A673 (cell line): ENCODE measurements around the gene ERGIC1. TPM values are rescaled to one million over a fixed set of nuclear protein-coding genes. Genes with fewer than 3 reads are reported as not detected.

Source experiments
- BruUV-seq: library from RNA; stranded (reverse); fragments of 400-500 nt; replicated peaks from 2 replicates; lab custom pipeline; 2021; lab: Mats Ljungman, UMichigan
- CTCF ChIA-PET: fragments of 300-600 bp; sonication (Branson Sonifier 250); formaldehyde crosslinking; loops from one replicate; lab custom pipeline; 2022; ENCODE audit warnings: antibody characterized with exemption; lab: Charles Lee
- POLR2A ChIA-PET: fragments of 300-600 bp; sonication (Branson Sonifier 250); formaldehyde crosslinking; loops from one replicate; lab custom pipeline; 2022; ENCODE audit warnings: antibody characterized with exemption; ENCODE audit not compliant: low non-redundant PET; lab: Charles Lee
- DNase-seq: peaks from one replicate; pipeline ENCODE4 v3.0.0-alpha.2; 2015; ENCODE audit warnings: low spot score
- H3K27ac ChIP-seq: fragments of 200-600 bp; sonication (generic); 2 replicates; pipeline ENCODE4 v1.5.1; 2016; ENCODE audit warnings: mixed run types, low read depth, mild to moderate bottlenecking, mixed read lengths, antibody characterized with exemption, low read length; ENCODE audit not compliant: poor library complexity, severe bottlenecking
- H3K27me3 ChIP-seq: fragments of 200-600 bp; sonication (generic); replicated peaks from 2 replicates; pipeline ENCODE4 v1.6.1; 2017; ENCODE audit warnings: mixed run types, low read depth, mild to moderate bottlenecking, mixed read lengths, antibody characterized with exemption, low read length; ENCODE audit not compliant: insufficient read depth, poor library complexity
- H3K36me3 ChIP-seq: fragments of 200-600 bp; sonication (generic); 2 replicates; pipeline ENCODE4 v1.6.1; 2016; ENCODE audit warnings: mixed run types, mild to moderate bottlenecking, mixed read lengths, antibody characterized with exemption, low read length; ENCODE audit not compliant: insufficient read depth, poor library complexity, severe bottlenecking
- H3K4me1 ChIP-seq: fragments of 200-600 bp; sonication (generic); 2 replicates; pipeline ENCODE4 v1.6.1; 2017; ENCODE audit warnings: mixed run types, mild to moderate bottlenecking, mixed read lengths, antibody characterized with exemption, low read length; ENCODE audit not compliant: insufficient read depth, poor library complexity, severe bottlenecking
- H3K4me3 ChIP-seq: fragments of 200-600 bp; sonication (generic); 2 replicates; pipeline ENCODE4 v1.5.1; 2016; ENCODE audit warnings: low read depth, mixed run types, mild to moderate bottlenecking, mixed read lengths, low read length; ENCODE audit not compliant: poor library complexity, severe bottlenecking
- H3K9me3 ChIP-seq: fragments of 200-600 bp; sonication (generic); 2 replicates; pipeline ENCODE4 v1.6.1; 2016; ENCODE audit warnings: mixed run types, low read depth, mild to moderate bottlenecking, mixed read lengths, antibody characterized with exemption, low read length; ENCODE audit not compliant: poor library complexity, severe bottlenecking
- EZH2 ChIP-seq: fragments of 200-600 bp; sonication (generic); IDR thresholded peaks from 2 replicates; pipeline ENCODE4 v1.6.1; 2017; ENCODE audit warnings: borderline replicate concordance, low read depth, mild to moderate bottlenecking, mixed read lengths, antibody characterized with exemption, low read length; ENCODE audit not compliant: poor library complexity, severe bottlenecking
- intact Hi-C: fragments of 100-400 bp; cut with micrococcal nuclease; formaldehyde crosslinking; loops from one replicate; pipeline ENCODE4 v1.10.0; 2022; ENCODE audit not compliant: unreplicated experiment
- total RNA-seq: library from RNA; stranded (reverse); gene quantifications from 2 replicates; pipeline ENCODE4 v1.2.3, GENCODE V29; 2021
- TF ChIP-seq, protein P1 (sequence below): fragments of 300-800, 200-600 bp; sonication (generic); conservative IDR thresholded peaks from 2 replicates; pipeline ENCODE4 v1.5.1; 2017; ENCODE audit warnings: low read depth, mild to moderate bottlenecking, antibody characterized with exemption, low read length, moderate library complexity, mixed read lengths

ERGIC1 gene
- total RNA-seq, 1 experiment from 2014 or later = 44.2 TPM

DNA sequence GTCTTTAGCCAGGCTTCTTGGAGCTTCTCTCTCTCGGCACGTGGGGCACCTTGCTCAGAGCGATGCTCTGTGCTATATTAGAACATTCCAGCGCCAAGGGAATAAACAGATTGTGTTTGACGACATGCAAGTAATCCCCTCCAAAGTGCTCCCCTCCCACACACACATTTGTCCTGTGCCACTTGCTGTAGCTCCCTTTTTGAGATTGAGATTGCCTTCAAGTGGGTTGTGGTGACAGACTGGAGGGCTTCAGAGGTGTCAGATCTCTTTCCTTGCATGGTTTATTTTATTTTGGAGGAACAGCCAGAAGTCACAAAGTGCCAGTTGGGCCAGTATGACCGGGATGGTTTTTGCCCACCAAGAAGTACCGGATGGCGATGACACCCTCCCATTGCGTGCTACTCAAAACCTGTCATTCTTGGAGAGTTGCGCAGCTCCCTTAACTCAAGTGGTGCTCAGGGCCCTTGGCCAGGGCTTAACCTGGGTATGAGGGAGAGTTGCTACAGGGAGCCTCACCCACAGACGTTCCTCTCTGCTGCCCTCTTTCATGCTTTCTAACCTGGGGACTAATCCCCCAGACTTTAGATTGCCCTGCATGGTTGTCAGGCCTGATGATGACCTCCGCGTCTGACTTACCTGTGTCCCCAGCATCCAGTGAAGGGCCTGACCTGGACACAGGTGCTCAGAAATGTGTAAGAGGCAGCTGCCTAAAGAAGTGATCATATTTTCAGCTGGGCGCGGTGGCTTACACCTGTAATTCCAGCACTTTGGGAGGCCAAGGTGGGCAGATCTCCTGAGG, 106.4 kb downstream of the ERGIC1 start:
- POLR2A ChIA-PET = no interaction called here
- intact Hi-C loops = no loop called here
- BruUV-seq = no TSS peak
- Histone ChIP-seq H3K9me3 (no peaks in the 10 kb centered on the region), H3K27me3 (no peaks in the 10 kb centered on the region), H3K36me3 (no peaks in the 10 kb centered on the region), H3K27ac (no peak overlapping the region), H3K4me3 (no peak overlapping the region), H3K4me1 (peaks cover 19% of the 10 kb centered on the region)
- TF ChIP-seq, protein P1, sequence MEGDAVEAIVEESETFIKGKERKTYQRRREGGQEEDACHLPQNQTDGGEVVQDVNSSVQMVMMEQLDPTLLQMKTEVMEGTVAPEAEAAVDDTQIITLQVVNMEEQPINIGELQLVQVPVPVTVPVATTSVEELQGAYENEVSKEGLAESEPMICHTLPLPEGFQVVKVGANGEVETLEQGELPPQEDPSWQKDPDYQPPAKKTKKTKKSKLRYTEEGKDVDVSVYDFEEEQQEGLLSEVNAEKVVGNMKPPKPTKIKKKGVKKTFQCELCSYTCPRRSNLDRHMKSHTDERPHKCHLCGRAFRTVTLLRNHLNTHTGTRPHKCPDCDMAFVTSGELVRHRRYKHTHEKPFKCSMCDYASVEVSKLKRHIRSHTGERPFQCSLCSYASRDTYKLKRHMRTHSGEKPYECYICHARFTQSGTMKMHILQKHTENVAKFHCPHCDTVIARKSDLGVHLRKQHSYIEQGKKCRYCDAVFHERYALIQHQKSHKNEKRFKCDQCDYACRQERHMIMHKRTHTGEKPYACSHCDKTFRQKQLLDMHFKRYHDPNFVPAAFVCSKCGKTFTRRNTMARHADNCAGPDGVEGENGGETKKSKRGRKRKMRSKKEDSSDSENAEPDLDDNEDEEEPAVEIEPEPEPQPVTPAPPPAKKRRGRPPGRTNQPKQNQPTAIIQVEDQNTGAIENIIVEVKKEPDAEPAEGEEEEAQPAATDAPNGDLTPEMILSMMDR = no peak
- no peak for TF ChIP-seq EZH2
- no peak for DNase-seq
- CTCF ChIA-PET = interaction anchor here (1.2 to 1.3 kb wide), 2 partner anchors 19 to 226 kb away, joined by 3 read pairs; partner anchors contain the start of gene RPL26L1

DNA sequence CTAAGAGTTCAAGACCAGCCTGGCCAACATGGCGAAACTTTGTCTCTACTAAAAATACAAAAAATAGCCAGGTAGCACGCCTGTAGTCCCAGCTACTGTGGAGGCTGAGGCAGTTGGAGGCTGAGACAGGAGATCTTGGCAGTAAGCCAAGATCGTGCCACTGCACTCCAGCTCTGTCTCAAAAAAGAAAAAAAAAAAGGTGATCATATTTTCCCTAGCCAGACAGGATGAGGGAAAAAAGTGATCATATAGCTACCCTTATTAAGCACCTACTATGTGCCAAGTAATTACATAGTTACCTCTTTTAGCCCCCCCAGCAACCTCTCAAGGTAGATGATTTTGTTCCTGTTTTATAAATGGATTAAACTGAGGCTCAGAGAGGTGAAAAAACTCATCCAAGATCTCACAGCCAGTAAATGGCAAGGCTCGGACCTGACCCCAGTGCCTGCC, 107.0 kb downstream of the ERGIC1 start:
- intact Hi-C loops = no loop called here
- ChIA-PET POLR2A (no interaction called here), CTCF (interaction anchor here (1.3 kb wide), 1 partner anchor 226 kb away, joined by 3 read pairs; no protein-coding TSS in a partner anchor)
- H3K4me3 ChIP-seq = no peak overlapping the region
- no peak overlapping the region for H3K27ac ChIP-seq
- H3K36me3 ChIP-seq = no peaks in the 10 kb centered on the region
- H3K4me1 ChIP-seq = peaks cover 19% of the 10 kb centered on the region
- no TSS peak for BruUV-seq
- no peaks in the 10 kb centered on the region for H3K27me3 ChIP-seq
- H3K9me3 ChIP-seq = no peaks in the 10 kb centered on the region
- TF ChIP-seq, protein P1 = no peak
- TF ChIP-seq EZH2 = no peak
- no peak for DNase-seq

DNA sequence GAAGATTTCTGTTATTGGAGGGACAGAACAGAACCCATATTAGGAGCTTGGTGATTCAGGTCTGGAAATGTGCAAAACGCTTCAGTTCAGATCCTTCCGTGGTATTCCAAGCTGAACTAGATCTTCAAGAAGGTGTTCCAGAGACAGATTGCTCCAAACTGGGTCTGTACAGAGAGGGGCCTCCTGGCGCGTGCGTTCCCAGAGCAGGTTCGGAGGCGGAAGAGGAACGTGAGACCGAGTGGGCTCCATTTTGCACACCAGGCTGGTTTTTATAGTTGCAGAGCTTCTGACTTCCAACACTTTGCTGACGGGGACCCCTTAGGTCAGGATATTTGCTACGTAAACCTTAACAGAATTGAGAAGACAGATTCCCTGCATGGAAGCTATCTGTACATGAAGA, 108.5 kb downstream of the ERGIC1 start:
- no TSS peak for BruUV-seq
- Histone ChIP-seq H3K36me3 (no peaks in the 10 kb centered on the region), H3K27ac (peak overlapping the region; percentile 81), H3K9me3 (no peaks in the 10 kb centered on the region), H3K27me3 (no peaks in the 10 kb centered on the region), H3K4me1 (peaks cover 19% of the 10 kb centered on the region), H3K4me3 (no peak overlapping the region)
- ChIA-PET CTCF (interaction anchor here (1.1 kb wide), 1 partner anchor 228 kb away, joined by 3 read pairs; no protein-coding TSS in a partner anchor), POLR2A (no interaction called here)
- TF ChIP-seq EZH2 = no peak
- TF ChIP-seq, protein P1 = no peak
- intact Hi-C loops = no loop called here
- no peak for DNase-seq
